ENCODE measurements around the gene MCRIP1. TPM values are rescaled to one million over a fixed set of nuclear protein-coding genes. Genes with fewer than 3 reads are reported as not detected.

MCRIP1 gene
- total and polyA plus RNA-seq, 9 of the 15 experiments (the other 6 are each of a cell fraction or from before 2014, with no cell fraction given) = 0.39 to 35.8 (median 9.7) TPM

GRCh38 chr17:81841866-81842265 is 8.8 kb upstream of the MCRIP1 start (continued):
- TF ChIP-seq, protein P1, sequence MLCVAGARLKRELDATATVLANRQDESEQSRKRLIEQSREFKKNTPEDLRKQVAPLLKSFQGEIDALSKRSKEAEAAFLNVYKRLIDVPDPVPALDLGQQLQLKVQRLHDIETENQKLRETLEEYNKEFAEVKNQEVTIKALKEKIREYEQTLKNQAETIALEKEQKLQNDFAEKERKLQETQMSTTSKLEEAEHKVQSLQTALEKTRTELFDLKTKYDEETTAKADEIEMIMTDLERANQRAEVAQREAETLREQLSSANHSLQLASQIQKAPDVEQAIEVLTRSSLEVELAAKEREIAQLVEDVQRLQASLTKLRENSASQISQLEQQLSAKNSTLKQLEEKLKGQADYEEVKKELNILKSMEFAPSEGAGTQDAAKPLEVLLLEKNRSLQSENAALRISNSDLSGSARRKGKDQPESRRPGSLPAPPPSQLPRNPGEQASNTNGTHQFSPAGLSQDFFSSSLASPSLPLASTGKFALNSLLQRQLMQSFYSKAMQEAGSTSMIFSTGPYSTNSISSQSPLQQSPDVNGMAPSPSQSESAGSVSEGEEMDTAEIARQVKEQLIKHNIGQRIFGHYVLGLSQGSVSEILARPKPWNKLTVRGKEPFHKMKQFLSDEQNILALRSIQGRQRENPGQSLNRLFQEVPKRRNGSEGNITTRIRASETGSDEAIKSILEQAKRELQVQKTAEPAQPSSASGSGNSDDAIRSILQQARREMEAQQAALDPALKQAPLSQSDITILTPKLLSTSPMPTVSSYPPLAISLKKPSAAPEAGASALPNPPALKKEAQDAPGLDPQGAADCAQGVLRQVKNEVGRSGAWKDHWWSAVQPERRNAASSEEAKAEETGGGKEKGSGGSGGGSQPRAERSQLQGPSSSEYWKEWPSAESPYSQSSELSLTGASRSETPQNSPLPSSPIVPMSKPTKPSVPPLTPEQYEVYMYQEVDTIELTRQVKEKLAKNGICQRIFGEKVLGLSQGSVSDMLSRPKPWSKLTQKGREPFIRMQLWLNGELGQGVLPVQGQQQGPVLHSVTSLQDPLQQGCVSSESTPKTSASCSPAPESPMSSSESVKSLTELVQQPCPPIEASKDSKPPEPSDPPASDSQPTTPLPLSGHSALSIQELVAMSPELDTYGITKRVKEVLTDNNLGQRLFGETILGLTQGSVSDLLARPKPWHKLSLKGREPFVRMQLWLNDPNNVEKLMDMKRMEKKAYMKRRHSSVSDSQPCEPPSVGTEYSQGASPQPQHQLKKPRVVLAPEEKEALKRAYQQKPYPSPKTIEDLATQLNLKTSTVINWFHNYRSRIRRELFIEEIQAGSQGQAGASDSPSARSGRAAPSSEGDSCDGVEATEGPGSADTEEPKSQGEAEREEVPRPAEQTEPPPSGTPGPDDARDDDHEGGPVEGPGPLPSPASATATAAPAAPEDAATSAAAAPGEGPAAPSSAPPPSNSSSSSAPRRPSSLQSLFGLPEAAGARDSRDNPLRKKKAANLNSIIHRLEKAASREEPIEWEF (CRISPR knock-in tag; IDR thresholded peaks at IDR 0.05) = no peak
- TF ChIP-seq POLR2G (IDR thresholded peaks at IDR 0.05; ENCODE audit: low read depth, low read length) (peak; percentile 78), FIP1L1 (IDR thresholded peaks at IDR 0.05; ENCODE audit: low read depth, low read length, poor library complexity, severe bottlenecking) (peak; percentile 25), ZNF699 (CRISPR knock-in tag; IDR thresholded peaks at IDR 0.05; ENCODE audit: insufficient replicate concordance) (no peak), U2AF2 (optimal IDR thresholded peaks at IDR 0.05; ENCODE audit: low read depth, low read length) (no peak), KLF1 (tag; IDR thresholded peaks at IDR 0.05) (no peak), CCNT2 (IDR thresholded peaks at IDR 0.05; ENCODE audit: borderline replicate concordance, extremely low read depth, insufficient read length, low read depth, low read length) (no peak), RBM22 (IDR thresholded peaks at IDR 0.05; ENCODE audit: low read depth, low read length, poor library complexity, severe bottlenecking) (peak; percentile 87)

Data from K562 (cell line).